UCSD-AML1 (cell line): Measurements from ENCODE around the gene PTPRN2.
"Not testable (repeated sequence)": the region's sequence is repeated elsewhere in the genome, so short reads cannot be mapped to it uniquely, and the experiment has no call there.

Experiments used
- DNase-seq: peaks from one replicate; lab custom pipeline; 2025; ENCODE audit not compliant: unreplicated experiment; lab: John Stamatoyannopoulos, UW

PTPRN2 gene

GRCh38 chr7:157675427-157675927 lies 912.1 kb downstream of the PTPRN2 start:
- no peak for DNase-seq

- DNase-seq = no peak
Observed at GRCh38 chr7:157674715-157675426, 912.8 kb downstream of the PTPRN2 start.

GRCh38 chr7:157674027-157674714 lies 913.5 kb downstream of the PTPRN2 start:
- DNase-seq = no peak

- no peak for DNase-seq
Observed at GRCh38 chr7:157673573-157673972, 914.0 kb downstream of the PTPRN2 start.

GRCh38 chr7:157671358-157672255 lies 916.0 kb downstream of the PTPRN2 start:
- no peak for DNase-seq

- no peak for DNase-seq
Observed at GRCh38 chr7:157670490-157671357, 916.9 kb downstream of the PTPRN2 start.

GRCh38 chr7:157669768-157670351 lies 917.8 kb downstream of the PTPRN2 start:
- DNase-seq = no peak

GRCh38 chr7:157668884-157669767 lies 918.5 kb downstream of the PTPRN2 start:
- DNase-seq = no peak

- DNase-seq = peak; percentile 13
Observed at GRCh38 chr7:157668221-157668883, 919.3 kb downstream of the PTPRN2 start.

GRCh38 chr7:157667731-157668130 lies 919.9 kb downstream of the PTPRN2 start:
- no peak for DNase-seq

GRCh38 chr7:157667261-157667660 lies 920.4 kb downstream of the PTPRN2 start:
- no peak for DNase-seq

GRCh38 chr7:157666530-157667040 lies 921.0 kb downstream of the PTPRN2 start:
- no peak for DNase-seq

GRCh38 chr7:157665634-157665988 lies 922.0 kb downstream of the PTPRN2 start:
- DNase-seq = not testable (repeated sequence)

GRCh38 chr7:157664871-157665633 lies 922.6 kb downstream of the PTPRN2 start:
- DNase-seq = no peak

GRCh38 chr7:157664034-157664433 lies 923.6 kb downstream of the PTPRN2 start:
- DNase-seq = no peak

GRCh38 chr7:157662981-157663716 lies 924.5 kb downstream of the PTPRN2 start:
- no peak for DNase-seq
